Progenitor cell of endocrine pancreas (in vitro differentiated cells): ENCODE measurements around the gene OR10H1. TPM values are rescaled to one million over a fixed set of nuclear protein-coding genes. Genes with fewer than 3 reads are reported as not detected.

Experiments used
- DNase-seq: peaks from one replicate; pipeline ENCODE4 v3.0.0; 2021; ENCODE audit warnings: low spot score; ENCODE audit not compliant: unreplicated experiment
- H3K27ac Mint-ChIP-seq: 2 replicates; pipeline ENCODE4 v1.8.0; 2021; ENCODE audit warnings: mild to moderate bottlenecking, moderate library complexity, mixed read lengths
- H3K27me3 Mint-ChIP-seq: 2 replicates; pipeline ENCODE4 v1.8.0; 2021; ENCODE audit warnings: mixed read lengths
- H3K36me3 Mint-ChIP-seq: 2 replicates; pipeline ENCODE4 v1.8.0; 2022; ENCODE audit warnings: mixed read lengths; ENCODE audit not compliant: insufficient read depth
- H3K4me1 Mint-ChIP-seq: 2 replicates; pipeline ENCODE4 v1.8.0; 2021; ENCODE audit warnings: low read depth, mixed read lengths
- H3K4me3 Mint-ChIP-seq: 2 replicates; pipeline ENCODE4 v1.8.0; 2021; ENCODE audit warnings: low read depth, mild to moderate bottlenecking, moderate library complexity, mixed read lengths
- H3K9me3 Mint-ChIP-seq: 2 replicates; pipeline ENCODE4 v1.8.0; 2021; ENCODE audit warnings: low read depth, mixed read lengths
- total RNA-seq: library from RNA; stranded (reverse); gene quantifications from 2 replicates; pipeline ENCODE4 v1.2.1, GENCODE V29; 2021
- TF ChIP-seq, protein P1 (sequence below): fragments of 200-600 bp; sonication (generic); IDR thresholded peaks from one replicate; pipeline ENCODE4 v1.5.0; 2021; ENCODE audit warnings: antibody characterized with exemption, mild to moderate bottlenecking; ENCODE audit not compliant: unreplicated experiment

OR10H1 gene
- total RNA-seq, 1 donor from 2014 or later = not detected

DNA sequence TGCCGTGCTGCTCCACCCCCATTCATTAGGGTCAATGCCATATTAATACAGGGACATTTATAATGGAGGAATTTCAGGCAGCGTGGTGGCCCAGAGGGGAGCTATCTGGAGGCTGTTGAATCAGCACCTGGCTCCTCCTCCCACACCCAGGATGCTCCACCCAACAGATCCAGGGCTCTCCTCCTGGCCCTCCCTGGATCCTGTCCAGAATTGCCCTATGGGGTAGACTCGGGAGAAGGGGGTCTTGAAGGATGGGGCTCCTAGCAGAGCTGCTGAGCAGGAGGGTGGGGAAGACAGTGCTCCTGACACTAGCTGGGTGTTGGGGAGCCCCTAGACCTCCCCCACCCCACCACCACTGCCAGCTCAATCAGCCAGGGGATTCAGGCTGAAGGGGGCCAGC lies 33.3 kb downstream of the OR10H1 start:
- H3K27me3 Mint-ChIP-seq = no peaks in the 10 kb centered on the region
- H3K9me3 Mint-ChIP-seq = peaks cover 29% of the 10 kb centered on the region
- H3K4me3 Mint-ChIP-seq = no peak overlapping the region
- no peaks in the 10 kb centered on the region for H3K4me1 Mint-ChIP-seq
- TF ChIP-seq, protein P1, sequence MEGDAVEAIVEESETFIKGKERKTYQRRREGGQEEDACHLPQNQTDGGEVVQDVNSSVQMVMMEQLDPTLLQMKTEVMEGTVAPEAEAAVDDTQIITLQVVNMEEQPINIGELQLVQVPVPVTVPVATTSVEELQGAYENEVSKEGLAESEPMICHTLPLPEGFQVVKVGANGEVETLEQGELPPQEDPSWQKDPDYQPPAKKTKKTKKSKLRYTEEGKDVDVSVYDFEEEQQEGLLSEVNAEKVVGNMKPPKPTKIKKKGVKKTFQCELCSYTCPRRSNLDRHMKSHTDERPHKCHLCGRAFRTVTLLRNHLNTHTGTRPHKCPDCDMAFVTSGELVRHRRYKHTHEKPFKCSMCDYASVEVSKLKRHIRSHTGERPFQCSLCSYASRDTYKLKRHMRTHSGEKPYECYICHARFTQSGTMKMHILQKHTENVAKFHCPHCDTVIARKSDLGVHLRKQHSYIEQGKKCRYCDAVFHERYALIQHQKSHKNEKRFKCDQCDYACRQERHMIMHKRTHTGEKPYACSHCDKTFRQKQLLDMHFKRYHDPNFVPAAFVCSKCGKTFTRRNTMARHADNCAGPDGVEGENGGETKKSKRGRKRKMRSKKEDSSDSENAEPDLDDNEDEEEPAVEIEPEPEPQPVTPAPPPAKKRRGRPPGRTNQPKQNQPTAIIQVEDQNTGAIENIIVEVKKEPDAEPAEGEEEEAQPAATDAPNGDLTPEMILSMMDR = no peak
- H3K27ac Mint-ChIP-seq = no peak overlapping the region
- DNase-seq = no peak
- peaks cover 3% of the 10 kb centered on the region for H3K36me3 Mint-ChIP-seq

DNA sequence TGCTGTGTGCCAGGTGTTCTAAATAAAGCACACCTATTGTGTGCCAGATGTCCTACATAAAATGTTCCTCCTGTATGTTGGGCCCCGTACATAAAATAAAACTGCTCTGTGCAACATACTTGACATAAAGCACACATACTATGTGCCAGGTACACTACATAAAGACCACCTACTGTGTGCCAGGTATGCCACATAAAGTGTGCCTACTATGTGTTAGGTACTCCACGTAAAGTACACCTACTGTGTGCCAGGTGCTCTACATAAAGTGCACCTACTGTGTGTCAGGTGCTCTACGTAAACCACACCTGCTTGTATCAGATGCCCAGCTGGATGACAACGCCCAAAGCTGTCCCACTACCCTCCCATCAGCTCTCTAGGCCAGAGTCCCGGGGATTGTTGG lies 33.8 kb downstream of the OR10H1 start:
- Mint-ChIP-seq H3K27me3 (no peaks in the 10 kb centered on the region), H3K4me3 (no peak overlapping the region)

DNA sequence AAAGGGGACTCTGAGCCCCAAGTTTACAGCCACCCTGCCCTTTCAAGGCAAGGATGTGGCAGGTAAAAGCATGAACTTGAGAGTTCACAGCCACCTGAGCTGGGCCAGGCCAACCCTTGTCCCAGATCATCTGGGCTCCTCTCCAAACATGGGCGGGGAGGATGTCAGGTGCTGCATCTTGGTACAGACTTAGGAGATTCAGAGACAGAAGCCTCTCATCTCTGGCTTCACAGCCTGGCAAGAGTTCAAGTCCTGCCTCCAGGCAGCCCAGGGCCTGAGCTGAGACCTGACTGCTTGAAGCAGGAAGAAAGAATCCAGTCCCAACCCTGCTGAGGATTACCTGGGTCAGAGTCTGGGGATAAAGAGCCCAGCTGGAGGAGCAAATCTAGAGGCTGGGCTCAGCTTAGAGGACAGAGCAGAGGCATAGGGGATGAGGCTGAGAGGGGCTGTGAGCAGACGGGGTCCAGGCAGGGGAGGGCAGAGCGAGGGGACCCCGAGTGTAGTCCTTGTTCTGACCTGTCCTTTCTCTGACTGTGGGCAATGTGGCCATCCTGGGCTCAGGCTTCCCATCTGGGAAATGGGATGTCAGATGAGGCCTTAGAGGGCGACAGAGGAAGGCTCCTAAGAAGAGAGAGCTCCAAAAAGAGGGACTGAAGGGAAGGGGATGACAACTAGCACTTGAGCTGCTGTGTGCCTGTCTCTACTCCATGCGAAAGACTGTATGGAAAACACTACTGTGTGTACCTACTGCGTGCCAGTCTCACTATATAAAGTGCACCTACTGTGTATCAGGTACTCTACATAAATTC lies 34.6 kb downstream of the OR10H1 start:
- Mint-ChIP-seq H3K9me3 (peaks cover 35% of the 10 kb centered on the region), H3K27me3 (no peaks in the 10 kb centered on the region), H3K27ac (no peak overlapping the region), H3K36me3 (peaks cover 3% of the 10 kb centered on the region), H3K4me3 (no peak overlapping the region), H3K4me1 (no peaks in the 10 kb centered on the region)
- TF ChIP-seq, protein P1 = no peak
- no peak for DNase-seq

More for the DNA sequence above, 33.8 kb downstream of the OR10H1 start:
- Mint-ChIP-seq H3K36me3 (peaks cover 3% of the 10 kb centered on the region), H3K27ac (no peak overlapping the region), H3K4me1 (no peaks in the 10 kb centered on the region), H3K9me3 (peaks cover 29% of the 10 kb centered on the region)
- no peak for DNase-seq
- TF ChIP-seq, protein P1 = no peak

DNA sequence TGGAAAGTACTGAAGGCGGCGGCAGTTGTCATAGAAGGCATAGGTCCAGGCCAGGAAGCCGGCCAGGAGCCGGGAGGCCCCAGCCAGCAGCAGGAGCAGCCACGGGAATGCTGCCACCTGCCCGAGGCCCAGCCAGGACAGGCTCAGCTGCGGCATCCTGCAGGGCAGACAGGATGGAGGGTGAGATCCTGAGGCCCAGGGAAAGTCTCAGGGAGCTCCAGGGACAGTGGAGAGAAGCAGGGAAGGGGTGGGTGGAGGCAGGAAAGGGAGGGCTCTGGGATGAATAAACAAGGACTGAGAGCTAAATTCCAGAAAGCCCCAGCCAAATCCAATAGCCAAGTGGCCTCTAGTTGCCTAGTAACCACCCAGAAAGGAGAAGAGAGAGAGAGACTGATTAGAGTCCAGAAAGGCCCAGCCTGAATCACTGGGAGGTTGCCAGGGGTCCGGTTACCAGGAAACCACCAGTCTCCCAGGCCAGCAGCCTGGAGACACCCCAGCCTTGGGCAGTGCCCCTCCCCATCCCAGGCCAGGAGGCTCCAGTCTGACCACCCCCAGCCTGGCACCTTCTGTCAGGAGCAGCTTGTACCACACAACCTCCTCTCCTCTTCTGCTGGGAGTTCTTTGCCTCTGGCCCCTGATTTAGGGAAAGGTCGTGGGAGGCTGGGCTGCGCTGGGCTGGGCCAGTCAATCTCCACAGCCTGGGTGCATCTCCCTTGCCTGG lies 35.5 kb downstream of the OR10H1 start:
- H3K36me3 Mint-ChIP-seq = peaks cover 3% of the 10 kb centered on the region
- peaks cover 43% of the 10 kb centered on the region for H3K9me3 Mint-ChIP-seq
- no peak for DNase-seq
- no peaks in the 10 kb centered on the region for H3K27me3 Mint-ChIP-seq
- H3K4me3 Mint-ChIP-seq = no peak overlapping the region
- H3K27ac Mint-ChIP-seq = no peak overlapping the region
- TF ChIP-seq, protein P1 = no peak
- no peaks in the 10 kb centered on the region for H3K4me1 Mint-ChIP-seq
